SK-N-MC (cell line): ENCODE measurements around the gene DPP7.

ENCODE experiments used
- DNase-seq: peaks from one replicate; pipeline ENCODE4 v3.0.0-alpha.2; 2011; ENCODE audit warnings: low read depth, low spot score
- H3K27ac ChIP-seq: fragments of 200-600 bp; sonication (generic); 2 replicates; pipeline ENCODE4 v1.5.1; 2016; ENCODE audit warnings: mixed run types
- H3K36me3 ChIP-seq: fragments of 200-600 bp; sonication (generic); 2 replicates; pipeline ENCODE4 v1.6.1; 2017; ENCODE audit warnings: antibody characterized with exemption, low read length, mixed read lengths; ENCODE audit not compliant: insufficient read depth
- H3K4me3 ChIP-seq: fragments of 200-600 bp; sonication (generic); 2 replicates; pipeline ENCODE4 v1.5.1; 2016
- H3K9ac ChIP-seq: fragments of 200-600 bp; sonication (generic); 2 replicates; pipeline ENCODE4 v1.8.0; 2017; ENCODE audit warnings: mixed run types, mixed read lengths; ENCODE audit not compliant: insufficient read length
- H3K9me3 ChIP-seq: fragments of 200-600 bp; sonication (generic); 2 replicates; pipeline ENCODE4 v1.6.1; 2017; ENCODE audit warnings: low read depth, mild to moderate bottlenecking, antibody characterized with exemption, low read length, moderate library complexity, mixed read lengths
- EZH2 ChIP-seq: fragments of 200-600 bp; sonication (generic); IDR thresholded peaks from one replicate; pipeline ENCODE4 v1.6.1; 2017; ENCODE audit warnings: antibody characterized with exemption
- FOXP2 ChIP-seq: optimal IDR thresholded peaks from 2 replicates; pipeline ENCODE3; 2011; ENCODE audit warnings: mild to moderate bottlenecking, moderate library complexity; ENCODE audit not compliant: insufficient read depth; ENCODE audit errors: extremely low read length, control extremely low read depth
- POLR2AphosphoS5 ChIP-seq: IDR thresholded peaks from 2 replicates; pipeline ENCODE4 v1.6.1; 2012; ENCODE audit warnings: mild to moderate bottlenecking, low read depth, low read length, borderline replicate concordance

DPP7 gene

GRCh38 chr9:137141050-137141810, 26.7 kb upstream of the DPP7 start:
- TF ChIP-seq FOXP2 (no peak), POLR2AphosphoS5 (no peak), EZH2 (no peak)
- Histone ChIP-seq H3K9me3 (no peaks in the 10 kb centered on the region), H3K36me3 (no peaks in the 10 kb centered on the region), H3K27ac (no peak overlapping the region), H3K4me3 (no peak overlapping the region), H3K9ac (no peak overlapping the region)
- no peak for DNase-seq

DNA sequence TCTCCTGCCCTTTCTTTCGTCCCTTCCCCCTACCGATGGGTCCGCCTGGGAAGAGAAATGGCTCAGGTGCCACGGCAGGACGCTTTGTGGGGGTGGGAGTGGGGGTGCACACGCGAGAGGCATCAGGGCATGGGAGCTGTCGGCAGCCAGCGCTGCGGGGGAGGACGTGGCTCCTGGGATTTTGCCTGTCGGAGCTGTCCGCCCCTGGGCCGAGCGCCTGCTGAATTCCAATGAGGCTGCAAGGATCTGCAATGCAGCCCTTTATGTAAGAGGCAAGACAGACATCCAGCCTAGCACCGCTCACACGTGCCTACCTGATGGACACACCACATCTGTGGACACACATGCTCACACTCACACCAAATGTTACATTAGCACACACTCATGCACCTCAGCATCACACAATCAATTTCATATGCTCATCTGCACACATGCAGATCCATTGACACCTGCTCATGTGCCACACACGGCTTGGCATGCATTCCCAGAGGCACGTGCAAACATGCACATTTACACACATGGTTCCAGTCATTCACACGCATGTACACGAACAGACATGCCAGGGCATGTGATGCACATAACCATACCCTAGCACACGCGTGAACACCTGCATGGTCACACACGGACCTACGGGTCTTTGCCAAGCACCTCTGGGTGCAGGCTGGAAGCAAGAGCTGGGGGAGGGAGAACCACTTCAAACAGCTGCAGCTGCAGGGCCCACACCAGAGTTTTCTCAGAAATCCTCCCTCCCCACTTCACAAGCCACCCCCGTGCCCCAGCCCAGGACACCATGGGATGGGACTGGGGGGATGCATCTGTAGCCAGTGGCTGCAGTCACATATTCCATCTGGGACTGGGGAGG, 25.8 kb upstream of the DPP7 start:
- H3K36me3 ChIP-seq = no peaks in the 10 kb centered on the region
- DNase-seq = no peak
- no peak overlapping the region for H3K27ac ChIP-seq
- TF ChIP-seq EZH2 = no peak
- no peak for TF ChIP-seq FOXP2
- TF ChIP-seq POLR2AphosphoS5 = no peak
- no peak overlapping the region for H3K9ac ChIP-seq
- no peaks in the 10 kb centered on the region for H3K9me3 ChIP-seq
- H3K4me3 ChIP-seq = no peak overlapping the region

DNA sequence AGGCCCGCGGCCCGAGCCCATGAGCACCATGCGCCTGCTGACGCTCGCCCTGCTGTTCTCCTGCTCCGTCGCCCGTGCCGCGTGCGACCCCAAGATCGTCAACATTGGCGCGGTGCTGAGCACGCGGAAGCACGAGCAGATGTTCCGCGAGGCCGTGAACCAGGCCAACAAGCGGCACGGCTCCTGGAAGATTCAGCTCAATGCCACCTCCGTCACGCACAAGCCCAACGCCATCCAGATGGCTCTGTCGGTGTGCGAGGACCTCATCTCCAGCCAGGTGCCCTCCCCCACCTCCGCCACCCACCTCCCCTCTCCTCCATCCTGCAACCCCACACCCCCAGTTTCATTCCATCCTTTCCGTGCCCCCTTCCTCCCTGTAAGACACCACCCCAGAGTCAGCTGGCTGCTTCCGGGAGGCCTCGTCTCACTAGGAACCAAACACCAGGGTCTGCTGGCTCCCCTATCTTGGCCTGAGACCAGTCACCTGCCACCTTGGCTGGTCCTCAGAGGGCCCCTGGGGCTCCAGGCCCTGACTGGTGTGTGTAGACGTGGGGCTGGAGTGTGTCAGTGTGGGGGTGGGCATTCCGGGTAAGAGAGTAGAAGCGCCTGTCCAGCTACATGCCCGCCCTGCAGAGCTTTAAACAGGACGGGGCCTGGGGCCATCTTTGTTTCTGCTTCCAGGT, 25.1 kb upstream of the DPP7 start:
- DNase-seq = no peak
- H3K9ac ChIP-seq = no peak overlapping the region
- TF ChIP-seq POLR2AphosphoS5 (no peak), EZH2 (no peak), FOXP2 (no peak)
- no peak overlapping the region for H3K4me3 ChIP-seq
- no peaks in the 10 kb centered on the region for H3K9me3 ChIP-seq
- no peaks in the 10 kb centered on the region for H3K36me3 ChIP-seq
- no peak overlapping the region for H3K27ac ChIP-seq

DNA sequence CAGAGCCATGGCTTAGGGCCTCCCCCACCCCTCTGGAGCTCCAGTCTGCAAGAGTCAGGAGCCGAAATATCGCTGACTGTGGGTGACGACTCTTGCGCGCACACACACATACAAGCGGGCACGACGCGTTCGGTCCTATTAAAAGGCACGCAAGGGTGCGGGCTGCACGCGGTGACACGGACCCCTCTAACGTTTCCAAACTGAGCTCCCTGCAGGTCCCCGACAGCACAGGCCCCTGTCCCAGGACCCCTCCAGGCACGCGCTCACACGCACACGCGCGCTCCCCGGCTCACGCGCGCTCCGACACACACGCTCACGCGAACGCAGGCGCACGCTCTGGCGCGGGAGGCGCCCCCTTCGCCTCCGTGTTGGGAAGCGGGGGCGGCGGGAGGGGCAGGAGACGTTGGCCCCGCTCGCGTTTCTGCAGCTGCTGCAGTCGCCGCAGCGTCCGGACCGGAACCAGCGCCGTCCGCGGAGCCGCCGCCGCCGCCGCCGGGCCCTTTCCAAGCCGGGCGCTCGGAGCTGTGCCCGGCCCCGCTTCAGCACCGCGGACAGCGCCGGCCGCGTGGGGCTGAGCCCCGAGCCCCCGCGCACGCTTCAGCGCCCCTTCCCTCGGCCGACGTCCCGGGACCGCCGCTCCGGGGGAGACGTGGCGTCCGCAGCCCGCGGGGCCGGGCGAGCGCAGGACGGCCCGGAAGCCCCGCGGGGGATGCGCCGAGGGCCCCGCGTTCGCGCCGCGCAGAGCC, 24.4 kb upstream of the DPP7 start, which contains the start of gene GRIN1:
TSS of gene GRIN1 (plus strand) at position 433 of the 746 bp plus-strand sequence. CDS start 333 bp downstream, outside the sequence.
- DNase-seq = no peak
- no peaks in the 10 kb centered on the region for H3K36me3 ChIP-seq
- no peak within 1 kb of the TSS for H3K27ac ChIP-seq
- no peak within 1 kb of the TSS for H3K9ac ChIP-seq
- H3K4me3 ChIP-seq = no peak within 1 kb of the TSS
- TF ChIP-seq EZH2 (no peak), POLR2AphosphoS5 (no peak), FOXP2 (no peak)
- no peaks in the 10 kb centered on the region for H3K9me3 ChIP-seq

- no peak overlapping the region for H3K4me3 ChIP-seq
- H3K9me3 ChIP-seq = no peaks in the 10 kb centered on the region
- TF ChIP-seq EZH2 = no peak
- TF ChIP-seq POLR2AphosphoS5 = no peak
- no peak for TF ChIP-seq FOXP2
- no peak overlapping the region for H3K27ac ChIP-seq
- no peak overlapping the region for H3K9ac ChIP-seq
- no peak for DNase-seq
- no peaks in the 10 kb centered on the region for H3K36me3 ChIP-seq
These were observed 23.7 kb upstream of the DPP7 start for GRCh38 chr9:137138058-137138721.

DNA sequence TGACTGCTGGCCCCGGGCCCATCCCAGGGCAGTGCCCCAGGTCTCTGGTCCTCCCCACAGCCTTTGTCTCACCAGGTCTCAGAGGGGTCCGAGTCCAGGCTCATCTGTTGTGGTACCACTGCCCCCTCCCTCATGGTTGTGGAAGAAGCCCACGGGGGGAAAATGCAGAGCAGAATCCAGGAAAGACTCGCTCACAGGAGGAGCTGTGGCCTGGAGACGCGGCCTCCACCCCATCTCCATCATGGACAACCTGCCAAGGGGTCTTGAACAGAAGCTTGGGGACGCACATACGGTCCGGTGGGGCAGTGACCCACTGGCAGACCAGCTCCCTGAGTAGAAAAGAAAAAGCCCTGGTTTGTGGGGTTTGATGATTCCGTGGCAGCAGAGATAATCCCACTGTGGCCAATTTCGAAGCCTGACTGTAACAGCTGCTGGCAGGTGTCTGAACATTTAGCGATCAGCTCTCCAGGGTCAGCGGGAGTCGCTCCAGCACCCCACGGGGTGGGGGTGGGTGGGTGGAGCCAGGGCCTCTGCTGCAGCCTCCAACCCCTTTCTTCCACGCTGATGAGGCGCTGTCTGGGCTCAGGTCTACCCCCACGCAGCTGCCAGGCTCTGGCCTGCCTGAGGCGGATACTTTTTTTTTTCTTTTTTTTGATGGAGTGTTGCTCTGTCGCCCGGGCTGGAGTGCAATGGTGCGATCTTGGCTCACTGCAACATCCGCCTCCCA, 22.5 kb upstream of the DPP7 start:
- Histone ChIP-seq H3K27ac (no peak overlapping the region), H3K9ac (no peak overlapping the region), H3K9me3 (no peaks in the 10 kb centered on the region), H3K4me3 (no peak overlapping the region), H3K36me3 (no peaks in the 10 kb centered on the region)
- TF ChIP-seq FOXP2 (no peak), EZH2 (no peak), POLR2AphosphoS5 (no peak)
- DNase-seq = no peak
